ENCODE measurements around the gene RERE.

Gene RERE

DNA sequence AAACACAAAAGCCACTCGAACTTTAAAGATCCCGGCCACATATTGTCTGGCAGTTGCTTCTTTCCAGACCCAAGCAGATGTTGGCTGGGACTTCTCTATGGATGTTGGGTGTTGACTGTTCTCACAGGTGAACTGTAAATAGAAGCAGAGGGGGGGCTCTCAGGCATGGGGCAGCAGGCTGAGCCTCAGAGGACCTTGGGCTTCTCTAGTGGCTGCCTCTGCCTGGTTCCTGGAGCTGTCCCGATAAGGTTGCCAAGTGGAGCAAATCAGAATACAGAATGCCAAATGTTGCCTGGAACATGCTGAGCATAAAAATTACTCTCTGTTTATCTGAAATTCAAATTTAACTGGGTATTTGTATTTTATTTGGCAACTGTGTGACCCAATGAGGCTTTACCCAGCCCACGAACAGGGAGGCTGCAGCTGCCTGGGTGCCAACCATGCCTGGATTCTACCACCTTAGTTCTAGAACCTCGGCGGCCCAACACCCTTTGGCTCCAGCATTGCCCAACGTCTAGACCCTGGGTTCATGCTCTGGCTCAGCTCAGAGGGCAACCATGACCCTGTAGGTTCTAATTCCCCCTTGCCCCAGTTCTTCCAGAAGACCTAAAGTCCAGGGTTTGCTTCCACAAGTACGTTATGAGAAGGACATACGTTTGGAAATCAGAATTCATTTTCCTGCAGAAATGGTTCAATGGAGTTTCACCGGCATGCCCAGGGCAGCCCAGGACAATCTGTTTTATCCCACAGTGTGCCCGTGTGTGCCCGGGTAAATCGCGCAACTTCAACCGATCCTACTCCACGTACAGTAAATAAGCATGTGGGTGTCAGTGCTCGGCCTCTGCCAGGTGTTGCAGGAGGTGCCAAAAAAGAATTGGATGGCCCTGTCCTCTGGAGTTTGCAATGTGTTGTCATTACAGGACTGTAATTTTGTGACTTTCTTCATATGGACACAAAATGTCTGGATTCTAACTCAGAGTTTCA, 504.9 kb downstream of the RERE start:
- TF ChIP-seq SUZ12 (IDR thresholded peaks at IDR 0.05) (no peak), TARDBP (IDR thresholded peaks at IDR 0.05) (no peak), BHLHE40 (IDR thresholded peaks at IDR 0.05; ENCODE audit: borderline replicate concordance) (no peak), ARNT (IDR thresholded peaks at IDR 0.05) (no peak), NFRKB (IDR thresholded peaks at IDR 0.05) (no peak), LEF1 (IDR thresholded peaks at IDR 0.05; ENCODE audit: borderline replicate concordance) (no peak), SP1 (IDR thresholded peaks at IDR 0.05) (no peak), L3MBTL2 (conservative IDR thresholded peaks at IDR 0.05) (no peak), ELF4 (IDR thresholded peaks at IDR 0.05) (no peak), FOXA1 (IDR thresholded peaks at IDR 0.05) (no peak), HDGF (IDR thresholded peaks at IDR 0.05; ENCODE audit: borderline replicate concordance) (no peak), ZNF384 (IDR thresholded peaks at IDR 0.05) (no peak), FOXK2 (IDR thresholded peaks at IDR 0.05) (no peak)
- POLR2A ChIA-PET: interaction anchor here (1.4 kb wide), 1 partner anchor 297 kb away, joined by 5 read pairs; no protein-coding TSS in a partner anchor
- DNase-seq (ENCODE audit: extremely low spot score): no peak
- CTCF ChIA-PET: no interaction called here

DNA sequence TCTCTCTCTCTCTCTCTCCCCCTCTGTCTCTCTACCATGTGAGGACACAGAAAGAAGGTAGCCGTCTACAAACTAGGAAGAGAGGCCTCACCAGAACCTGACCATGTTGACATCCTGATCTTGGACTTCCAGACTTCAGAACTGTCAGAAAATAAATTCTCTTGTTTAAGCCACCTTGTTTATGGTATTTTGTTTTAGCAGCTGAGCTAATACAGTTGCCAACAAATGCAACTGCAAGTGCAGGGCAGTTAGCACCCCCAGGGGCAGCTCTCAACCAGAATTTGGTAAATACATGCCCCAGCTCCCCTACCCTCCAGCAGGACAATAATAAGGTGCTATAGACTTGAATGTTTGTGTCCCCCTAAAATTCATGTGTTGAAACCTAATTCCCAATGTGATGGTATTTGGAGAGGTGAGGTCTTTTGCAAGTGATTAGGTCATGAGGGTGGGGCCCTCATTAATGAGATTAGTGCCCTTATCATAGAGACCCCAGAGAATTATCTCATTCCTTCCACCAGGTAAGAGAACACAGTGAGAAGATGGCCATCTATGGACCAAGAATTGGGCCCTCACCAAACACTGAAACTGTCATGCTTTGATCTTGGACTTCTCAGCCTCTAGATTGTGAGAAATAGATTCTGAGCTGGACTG, 506.2 kb downstream of the RERE start:
- CTCF ChIA-PET: no interaction called here
- POLR2A ChIA-PET: interaction anchor here (0.6 kb wide), 1 partner anchor 17 kb away, joined by 3 read pairs; no protein-coding TSS in a partner anchor
- DNase-seq (ENCODE audit: extremely low spot score): no peak
- TF ChIP-seq L3MBTL2 (conservative IDR thresholded peaks at IDR 0.05): no peak
- TF ChIP-seq CTBP1 (IDR thresholded peaks at IDR 0.05; ENCODE audit: borderline replicate concordance): no peak
- TF ChIP-seq SUZ12 (IDR thresholded peaks at IDR 0.05): no peak
- no peak for TF ChIP-seq ELF4 (IDR thresholded peaks at IDR 0.05)
- TF ChIP-seq NFRKB (IDR thresholded peaks at IDR 0.05): no peak
- TF ChIP-seq ARNT (IDR thresholded peaks at IDR 0.05): no peak
- no peak for TF ChIP-seq FOXK2 (IDR thresholded peaks at IDR 0.05)
- no peak for TF ChIP-seq TARDBP (IDR thresholded peaks at IDR 0.05)
- TF ChIP-seq HDGF (IDR thresholded peaks at IDR 0.05; ENCODE audit: borderline replicate concordance): no peak
- TF ChIP-seq LEF1 (IDR thresholded peaks at IDR 0.05; ENCODE audit: borderline replicate concordance): no peak
- no peak for TF ChIP-seq FOXM1 (IDR thresholded peaks at IDR 0.05; ENCODE audit: borderline replicate concordance)
- no peak for TF ChIP-seq ZNF384 (IDR thresholded peaks at IDR 0.05)

DNA sequence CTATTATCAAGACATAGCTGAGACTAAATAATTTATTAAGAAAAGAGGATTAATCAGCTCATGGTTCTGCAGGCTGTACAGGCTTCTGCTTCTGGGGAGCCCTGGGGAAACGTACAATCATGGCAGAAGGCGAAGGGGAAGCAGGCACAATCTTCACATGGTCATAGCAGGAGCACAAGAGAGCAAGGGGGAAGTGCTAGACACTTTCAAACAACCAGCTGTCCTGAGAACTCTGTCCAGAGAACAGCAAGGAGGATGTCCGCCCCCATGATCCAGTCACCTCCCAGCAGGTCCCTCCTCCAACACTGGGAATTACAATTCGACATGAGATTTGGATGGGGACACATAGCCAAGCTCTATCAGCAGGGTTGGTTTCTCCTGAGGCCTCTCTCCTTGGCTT, 509.8 kb downstream of the RERE start:
- DNase-seq (ENCODE audit: extremely low spot score): no peak
- ChIA-PET POLR2A (no interaction called here), CTCF (interaction anchor here (0.7 kb wide), 1 partner anchor 8 kb away, joined by 3 read pairs; no protein-coding TSS in a partner anchor)
- TF ChIP-seq ELF4 (IDR thresholded peaks at IDR 0.05) (no peak), SP1 (IDR thresholded peaks at IDR 0.05) (no peak), ARNT (IDR thresholded peaks at IDR 0.05) (no peak)

DNA sequence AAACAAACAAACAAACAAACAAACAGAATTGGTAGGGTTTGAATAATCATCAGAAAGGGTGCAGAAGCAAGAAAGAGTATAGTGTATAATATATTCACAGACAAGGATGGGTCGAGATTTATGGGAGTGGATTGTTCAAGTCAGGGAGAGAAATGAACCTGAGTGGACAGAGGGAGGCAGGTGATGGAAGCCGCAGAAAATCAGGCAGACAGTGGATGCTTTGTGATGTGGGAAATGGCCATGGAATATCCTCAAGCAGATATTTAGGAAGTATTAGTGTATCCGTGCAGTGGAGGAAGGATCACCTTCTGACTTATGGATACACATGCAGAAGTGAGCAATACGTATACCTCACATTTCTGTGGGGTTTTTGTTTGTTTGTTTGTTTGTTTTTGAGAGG, 513.6 kb downstream of the RERE start:
- ChIA-PET CTCF (no interaction called here), POLR2A (no interaction called here)
- TF ChIP-seq SUZ12 (IDR thresholded peaks at IDR 0.05): no peak
- no peak for TF ChIP-seq ARNT (IDR thresholded peaks at IDR 0.05)
- TF ChIP-seq ELF4 (IDR thresholded peaks at IDR 0.05): no peak
- no peak for TF ChIP-seq TARDBP (IDR thresholded peaks at IDR 0.05)
- TF ChIP-seq BHLHE40 (IDR thresholded peaks at IDR 0.05; ENCODE audit: borderline replicate concordance): no peak
- no peak for TF ChIP-seq ZNF384 (IDR thresholded peaks at IDR 0.05)
- no peak for DNase-seq (ENCODE audit: extremely low spot score)

DNA sequence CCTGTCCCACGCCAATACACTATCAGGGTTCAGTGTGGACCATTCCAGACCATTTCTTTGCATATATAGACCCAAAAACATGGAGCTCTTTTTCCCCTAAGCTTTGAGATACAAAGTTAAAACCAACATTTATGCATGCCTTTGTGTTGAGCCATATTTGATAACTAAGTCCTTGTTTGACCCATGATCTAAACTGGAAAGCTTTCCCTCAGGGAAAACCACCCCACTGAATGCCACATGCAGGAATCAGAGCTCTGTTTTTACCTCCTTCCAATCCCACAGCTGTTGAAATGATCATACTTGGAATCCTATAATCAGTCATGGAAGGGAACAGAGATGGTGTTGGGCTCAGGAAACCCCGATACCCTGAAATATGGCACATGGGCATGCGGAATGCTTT, 514.3 kb downstream of the RERE start:
- no peak for DNase-seq (ENCODE audit: extremely low spot score)
- ChIA-PET CTCF (interaction anchor here (0.8 kb wide), 1 partner anchor 272 kb away, joined by 3 read pairs; no protein-coding TSS in a partner anchor), POLR2A (no interaction called here)
- no peak for TF ChIP-seq NFRKB (IDR thresholded peaks at IDR 0.05)
- TF ChIP-seq SUZ12 (IDR thresholded peaks at IDR 0.05): no peak
- no peak for TF ChIP-seq FOXA1 (IDR thresholded peaks at IDR 0.05)
